Right lung (tissue), 5 donors: ENCODE measurements around the gene MEAF6. TPM values are rescaled to one million over a fixed set of nuclear protein-coding genes. Genes with fewer than 3 reads are reported as not detected.
"Not testable (repeated sequence)": the region's sequence is repeated elsewhere in the genome, so short reads cannot be mapped to it uniquely, and the experiment has no call there.

Source experiments
- DNase-seq, 2 donors: peaks; one replicate each; pipeline ENCODE4 v3.0.0-alpha.2; 2013
- polyA plus RNA-seq, 5 donors: library from polyadenylated mRNA; unstranded; fragments of 120-200 nt; gene quantifications; one replicate each; pipeline versions ENCODE4 v1.2.1 to v1.2.3, GENCODE V29; 2013; ENCODE audit warnings: inconsistent platforms in 1 of 5, low replicate concordance in 1 of 5; ENCODE audit not compliant: insufficient read length in 5 of 5, insufficient read depth in 1 of 5

The MEAF6 gene
- polyA plus RNA-seq, 5 donors, result 82.6 to 97.1 (median 89.7) TPM

DNA sequence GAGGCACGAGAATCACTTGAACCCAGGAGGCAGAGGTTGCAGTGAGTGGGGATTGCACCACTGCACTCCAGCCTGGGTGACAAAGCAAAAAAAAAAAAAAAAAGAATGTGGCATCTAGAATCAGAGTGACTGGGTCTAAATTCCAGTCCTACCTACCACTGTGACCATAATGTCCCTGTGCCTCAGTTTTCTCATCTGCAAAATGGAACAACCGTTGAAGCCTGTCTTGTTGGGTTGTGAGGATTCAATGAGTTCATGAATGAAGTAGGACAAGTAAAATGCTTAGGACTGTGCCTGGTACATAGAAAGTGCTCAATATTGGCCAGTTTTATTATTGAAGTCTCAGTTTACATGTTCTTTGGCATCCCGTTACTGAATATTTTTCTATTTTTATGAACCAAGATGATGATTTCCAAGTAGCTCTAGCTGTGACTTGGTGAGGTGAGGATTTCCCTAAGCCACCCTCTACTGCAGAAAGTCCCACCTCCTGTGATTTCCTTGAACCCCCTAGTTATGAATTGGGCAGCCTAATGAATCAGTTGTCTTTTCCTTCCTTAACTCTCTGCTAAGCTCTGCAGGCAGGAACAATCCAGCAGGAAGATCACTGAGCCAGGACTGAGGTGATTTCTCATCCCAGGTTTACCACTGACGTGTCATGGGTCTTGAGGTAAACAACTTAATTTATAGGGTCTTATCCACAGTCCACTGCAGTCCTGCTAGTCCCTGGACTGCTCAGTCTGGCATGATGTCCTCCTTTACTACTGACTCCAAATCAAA is 18.9 kb upstream of the MEAF6 start:
- no peak for DNase-seq

DNA sequence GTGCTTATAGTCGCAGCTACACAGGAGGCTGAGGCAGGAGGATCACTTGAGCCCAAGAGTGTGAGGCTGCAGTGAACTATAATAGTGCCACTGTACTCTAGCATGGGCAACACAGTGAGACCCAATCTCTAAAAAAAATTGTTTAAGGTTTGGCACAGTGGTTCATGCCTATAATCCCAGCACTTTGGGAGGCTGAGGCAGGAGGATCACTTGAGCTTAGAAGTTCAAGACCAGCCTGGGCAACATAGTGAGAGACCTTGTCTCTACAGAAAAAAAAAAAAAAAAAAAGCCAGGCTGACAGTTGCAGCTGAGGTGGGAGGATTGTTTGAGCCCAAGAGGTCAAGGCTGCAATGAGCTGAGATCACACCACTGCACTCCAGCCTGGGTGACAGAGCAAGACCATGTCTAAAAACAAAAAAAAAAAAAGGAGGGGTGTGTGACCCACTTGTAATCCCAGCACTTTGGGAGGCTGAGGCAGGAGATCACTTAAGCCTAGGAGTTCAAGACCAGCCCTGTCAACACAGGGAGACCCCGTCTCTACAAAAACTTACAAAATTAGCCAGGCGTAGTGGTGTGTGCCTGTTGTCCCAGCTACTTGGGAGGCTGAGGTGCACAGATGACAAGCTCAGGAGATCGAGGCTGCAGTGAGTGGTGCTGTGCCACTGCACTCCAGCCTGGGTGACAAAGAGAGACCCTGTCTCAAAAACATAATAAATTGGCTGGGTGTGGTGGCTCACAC is 18.0 kb upstream of the MEAF6 start:
- DNase-seq, result not testable (repeated sequence)

DNA sequence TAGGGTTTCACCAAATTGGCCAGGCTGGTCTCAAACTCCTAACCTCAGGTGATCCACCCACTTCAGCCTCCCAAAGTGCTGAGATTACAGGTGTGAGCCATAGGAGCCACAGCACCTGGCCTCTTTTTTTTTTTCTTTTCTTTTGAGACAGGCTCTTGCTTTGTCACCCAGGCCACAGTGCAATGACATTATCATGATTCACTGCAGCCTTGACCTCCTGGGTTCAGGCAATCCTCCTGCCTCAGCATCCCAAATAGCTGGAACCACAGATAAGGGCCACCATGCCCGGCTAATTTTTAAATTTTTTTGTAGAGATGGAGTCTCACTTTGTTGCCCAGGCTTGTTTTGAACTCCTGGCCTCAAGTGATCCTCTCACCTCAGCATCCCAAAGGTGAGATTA is 15.3 kb upstream of the MEAF6 start:
- DNase-seq, result not testable (repeated sequence)

DNA sequence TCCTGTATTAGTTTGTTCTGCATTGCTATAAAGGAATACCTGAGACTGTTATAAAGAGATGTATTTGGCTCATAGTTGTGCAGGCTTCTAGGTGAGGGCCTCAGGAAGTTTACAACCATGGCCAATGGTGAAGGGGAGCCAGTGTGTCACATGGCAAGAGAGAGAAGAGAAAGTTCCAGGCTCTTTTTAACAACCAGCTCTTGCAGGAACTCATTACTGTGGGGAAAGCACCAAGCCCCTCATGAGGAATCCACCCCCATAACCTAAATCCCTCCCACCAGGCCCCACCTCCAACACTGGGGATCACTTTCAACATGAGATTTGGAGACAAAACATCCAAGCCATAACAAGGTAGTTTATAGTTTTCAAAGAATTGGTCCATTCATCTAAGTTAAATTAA is 5.0 kb upstream of the MEAF6 start:
- no peak for DNase-seq

DNA sequence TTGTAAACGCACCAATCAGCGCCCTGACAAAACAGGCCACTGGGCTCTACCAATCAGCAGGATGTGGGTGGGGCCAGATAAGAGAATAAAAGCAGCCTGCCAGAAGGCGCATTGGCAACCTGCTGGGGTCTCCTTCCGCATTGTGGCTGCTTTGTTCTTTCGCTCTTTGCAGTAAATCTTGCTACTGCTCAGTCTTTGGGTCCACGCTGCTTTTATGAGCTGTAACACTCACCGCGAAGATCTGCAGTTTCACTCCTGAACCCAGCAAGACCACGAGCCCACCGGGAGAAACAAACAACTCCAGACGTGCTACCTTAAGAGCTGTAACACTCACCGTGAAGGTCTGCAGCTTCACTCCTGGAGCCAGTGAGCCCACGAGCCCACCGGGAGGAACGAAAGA is 4.4 kb upstream of the MEAF6 start:
- DNase-seq, result not testable (repeated sequence)

DNA sequence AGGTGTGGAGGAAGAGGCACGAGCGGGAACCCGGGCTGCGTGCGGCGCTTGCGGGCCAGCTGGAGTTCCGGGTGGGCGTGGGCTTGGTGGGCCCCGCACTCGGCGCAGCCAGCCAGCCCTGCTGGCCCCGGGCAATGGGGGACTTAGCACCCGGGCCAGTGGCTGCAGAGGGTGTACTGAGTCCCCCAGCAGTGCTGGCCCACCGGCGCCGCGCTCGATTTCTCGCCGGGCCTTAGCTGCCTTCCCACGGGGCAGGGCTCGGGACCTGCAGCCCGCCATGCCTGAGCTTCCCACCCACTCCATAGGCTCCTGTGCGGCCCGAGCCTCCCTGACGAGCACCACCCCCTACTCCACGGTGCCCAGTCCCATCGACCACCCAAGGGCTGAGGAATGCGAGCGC is 3.7 kb upstream of the MEAF6 start:
- DNase-seq, result not testable (repeated sequence)

DNA sequence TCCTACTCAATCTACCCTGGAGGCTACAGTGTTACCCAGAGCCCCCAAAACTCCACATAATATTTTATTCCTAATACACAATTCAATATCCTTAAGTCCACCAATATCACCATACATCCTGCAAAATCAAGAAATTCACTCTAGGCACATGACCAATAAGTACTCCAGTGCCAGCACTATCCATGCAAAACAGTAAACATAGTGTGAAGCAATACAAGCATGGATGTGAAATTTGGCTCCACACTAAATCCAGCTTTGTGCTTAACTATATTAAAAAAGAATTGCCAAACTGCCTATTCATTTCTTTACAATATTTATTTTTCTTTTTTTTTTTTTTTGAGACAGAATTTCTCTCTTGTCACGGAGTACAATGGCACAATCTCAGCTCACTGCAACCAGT is 3.0 kb upstream of the MEAF6 start:
- no peak for DNase-seq

DNA sequence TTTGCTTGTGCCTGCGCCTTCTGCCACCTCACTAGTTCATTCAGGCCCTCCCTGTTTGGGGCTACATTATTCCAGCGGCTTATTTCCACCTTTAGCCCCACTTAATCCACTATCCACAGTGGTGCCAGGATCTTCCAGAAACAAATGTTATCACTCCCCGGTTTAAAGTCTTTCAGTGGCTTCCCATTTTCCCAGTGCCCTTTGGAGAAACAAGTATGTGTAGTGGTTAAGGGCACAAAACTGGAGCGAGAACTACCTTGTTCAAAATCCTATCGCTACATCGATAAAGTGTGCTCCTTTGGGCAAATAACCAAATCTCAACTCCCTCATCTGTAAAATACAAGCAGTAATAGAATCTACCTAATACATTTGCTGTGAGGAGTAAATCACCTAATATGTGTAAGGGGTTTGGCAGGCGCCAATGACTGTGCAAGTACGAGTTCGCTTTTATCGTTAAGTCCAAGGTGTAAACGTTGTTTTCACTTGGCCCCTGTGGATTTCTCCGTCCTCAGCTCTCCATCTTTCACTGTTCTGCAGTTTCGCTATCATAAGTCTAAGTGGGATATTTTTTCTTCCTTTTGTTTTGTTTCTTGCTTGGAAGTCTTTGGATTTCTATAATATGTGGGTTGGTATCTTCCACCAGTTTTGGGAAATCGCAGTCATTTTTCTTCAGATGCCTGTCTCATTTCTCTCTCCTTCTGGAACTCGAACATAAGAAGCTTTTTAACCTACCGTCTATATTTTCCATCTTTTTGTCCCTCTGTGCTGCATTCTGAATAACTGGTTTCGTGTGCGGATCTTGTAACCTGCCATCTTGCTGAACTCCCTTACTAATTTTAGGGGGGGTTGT is 844 bp upstream of the MEAF6 start:
- no peak for DNase-seq

DNA sequence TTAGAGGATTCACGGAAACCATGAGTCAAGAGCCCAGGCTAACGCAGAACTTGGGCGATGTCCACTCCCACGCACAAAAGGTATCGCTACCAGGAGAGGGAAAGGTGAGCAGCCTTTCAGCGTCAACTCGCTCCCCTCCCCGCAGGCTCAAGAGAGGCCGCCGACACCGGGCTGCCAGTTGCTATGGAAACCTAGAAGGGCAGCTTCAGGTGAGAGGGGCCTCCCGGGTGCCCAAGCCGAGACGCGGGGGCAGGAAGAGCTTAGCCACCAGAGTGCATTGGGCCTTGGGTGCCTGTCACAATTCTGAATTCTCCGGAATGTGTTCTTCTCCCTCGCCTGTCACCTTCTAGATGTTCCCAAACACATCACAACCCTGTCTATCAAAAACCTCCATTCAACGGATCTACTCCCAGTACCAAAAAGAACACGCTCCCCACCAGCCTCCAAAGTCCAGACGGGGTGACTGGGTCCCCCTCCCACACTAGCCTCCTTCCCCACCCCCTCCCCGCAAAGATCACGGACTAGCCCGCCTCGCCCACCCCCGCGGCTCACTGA is 694 bp downstream of the MEAF6 start:
- DNase-seq, result no peak

DNA sequence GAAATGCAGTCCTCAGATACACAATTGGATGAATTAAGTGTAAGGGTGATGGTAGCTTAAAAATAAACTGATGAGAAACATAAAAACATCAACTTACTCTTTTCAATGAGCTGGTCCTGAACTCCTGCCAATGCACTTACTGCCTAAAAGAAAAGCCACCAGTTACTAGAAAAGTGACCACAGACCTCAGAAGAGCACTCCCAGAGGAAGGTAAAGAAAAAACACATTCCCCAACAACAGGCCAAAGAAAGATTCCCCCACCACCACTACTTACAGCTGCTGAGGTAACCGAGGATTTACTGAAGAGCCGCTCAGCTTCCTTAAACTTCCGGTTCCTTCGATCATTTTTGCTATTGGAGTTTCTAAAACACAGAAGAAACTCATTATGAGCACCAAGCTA is 5.4 kb downstream of the MEAF6 start:
- DNase-seq, result no peak

DNA sequence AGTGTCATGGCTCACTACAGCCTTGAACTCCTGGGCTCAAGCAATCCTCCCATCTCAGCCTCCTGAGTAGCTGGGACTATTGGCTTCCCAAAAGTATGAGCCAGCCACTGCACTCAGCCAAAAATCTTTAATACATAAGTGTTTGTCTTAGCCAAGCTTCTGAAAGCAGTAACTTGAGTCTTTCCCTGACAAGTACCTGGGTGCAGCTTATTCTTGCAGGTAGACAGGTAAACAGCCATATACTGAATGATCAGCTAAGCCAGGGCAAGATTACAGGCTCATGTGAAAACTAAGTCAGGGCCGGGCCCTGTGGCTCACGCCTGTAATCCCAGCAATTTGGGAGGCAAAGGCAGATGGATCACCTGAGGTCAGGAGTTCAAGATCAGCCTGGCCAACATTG is 7.8 kb downstream of the MEAF6 start:
- no peak for DNase-seq

DNA sequence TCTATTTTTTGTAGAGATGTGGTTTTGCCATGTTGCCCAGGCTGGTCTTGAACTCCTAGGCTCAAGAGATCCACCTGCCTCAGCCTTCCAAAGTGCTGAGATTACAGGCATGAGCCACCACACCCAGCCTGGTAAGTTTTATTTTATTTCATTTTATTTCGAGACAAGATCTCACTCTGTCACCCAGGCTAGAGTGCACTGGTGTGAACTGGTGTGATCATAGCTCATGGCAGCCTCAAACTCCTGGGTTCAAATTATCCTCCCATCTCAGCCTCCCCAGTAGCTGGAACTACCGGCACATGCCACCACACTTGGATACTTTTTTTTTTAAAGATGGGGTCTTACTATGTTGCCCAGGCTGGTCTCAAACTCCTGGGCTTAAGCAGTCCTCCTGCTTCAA is 11.8 kb downstream of the MEAF6 start:
- DNase-seq, result not testable (repeated sequence)

DNA sequence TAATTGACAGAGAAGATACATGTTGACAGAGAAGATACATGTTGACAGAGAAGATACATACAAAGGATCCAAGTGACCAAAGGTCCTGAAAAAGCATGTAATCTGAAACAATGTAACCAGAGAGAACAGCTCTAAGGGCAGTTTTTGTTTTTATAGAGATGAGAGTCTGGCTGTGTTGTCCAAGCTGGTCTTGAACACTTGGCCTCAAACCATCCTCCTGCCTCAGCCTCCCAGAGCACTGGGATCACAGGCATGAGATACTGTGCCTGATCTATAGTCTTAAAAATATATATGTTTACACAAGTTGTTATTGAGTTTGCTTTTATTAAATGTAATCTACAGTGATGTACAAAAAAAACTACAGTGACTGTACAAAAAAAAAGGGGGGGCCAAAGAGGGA is 12.5 kb downstream of the MEAF6 start:
- DNase-seq, result no peak

DNA sequence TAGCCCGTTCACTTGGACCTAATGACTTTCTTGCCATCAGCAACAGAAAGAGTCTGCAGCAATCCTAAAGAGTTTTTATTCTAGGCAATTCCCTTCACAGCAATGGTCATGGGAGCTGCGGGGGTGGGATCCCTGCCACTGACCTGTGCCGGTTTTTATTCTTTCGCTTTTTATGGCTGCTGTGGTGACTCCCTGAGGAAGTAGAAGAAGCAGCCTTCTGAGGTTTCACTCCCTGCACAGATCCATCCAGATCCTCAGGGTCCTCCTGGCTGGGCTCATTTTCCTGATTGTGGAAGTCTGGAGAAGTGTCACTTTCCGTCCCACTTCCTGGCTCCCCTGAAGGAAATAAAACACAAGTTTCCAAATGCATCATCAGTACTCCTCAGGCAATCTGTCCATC is 12.9 kb downstream of the MEAF6 start:
- no peak for DNase-seq

DNA sequence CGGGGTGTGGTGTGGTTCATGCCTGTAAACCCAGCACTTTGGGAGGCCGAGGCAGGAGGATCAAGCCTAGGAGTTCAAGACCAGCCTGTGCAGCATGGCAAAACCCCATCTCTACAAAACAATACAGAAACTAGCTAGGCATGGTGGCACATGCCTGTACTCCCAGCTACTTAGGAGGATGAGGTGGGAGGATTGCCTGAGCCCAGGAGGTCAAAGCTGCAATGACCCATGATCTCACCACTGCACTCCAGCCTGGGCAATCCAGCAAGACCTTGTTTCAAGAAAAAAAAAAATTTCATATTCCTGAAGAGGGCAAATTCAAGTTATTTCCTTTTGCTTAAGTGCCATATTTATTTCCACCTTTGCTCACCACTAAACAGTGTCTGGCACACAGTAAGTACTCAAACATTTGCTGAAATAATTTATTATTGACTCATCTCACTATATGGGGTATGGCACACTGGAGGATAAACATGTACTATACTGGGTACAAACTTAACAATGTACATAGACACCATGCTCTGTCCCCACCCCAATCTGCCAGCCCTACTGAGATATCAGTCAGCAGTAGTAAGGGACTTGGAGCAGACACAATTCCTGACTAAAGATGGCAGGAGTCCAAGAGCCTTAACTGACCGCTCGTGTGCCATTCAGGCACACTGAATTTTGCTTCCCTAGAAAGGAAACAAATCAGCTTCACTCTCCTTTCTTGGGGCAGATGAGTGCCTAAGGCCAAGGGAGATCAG is 15.5 kb downstream of the MEAF6 start:
- DNase-seq, result no peak

DNA sequence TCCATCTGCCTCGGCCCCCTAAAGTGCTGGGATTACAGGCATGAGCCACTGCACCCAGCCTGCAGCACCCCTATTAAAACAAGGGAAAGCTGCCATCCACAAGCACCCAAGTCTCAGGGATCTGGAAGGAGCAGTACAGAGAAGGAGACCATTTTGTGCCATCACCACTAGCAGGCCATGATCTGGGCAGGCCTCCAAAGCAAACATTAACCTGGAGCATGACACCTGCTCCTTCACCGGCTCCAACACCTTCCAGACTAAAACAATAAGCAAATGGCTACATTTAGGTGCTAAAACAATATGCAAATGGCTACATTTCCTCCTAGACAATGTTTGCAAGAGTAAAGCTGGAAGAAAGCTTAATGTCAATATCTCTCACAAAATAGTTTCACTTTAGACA is 16.7 kb downstream of the MEAF6 start:
- DNase-seq, result no peak

DNA sequence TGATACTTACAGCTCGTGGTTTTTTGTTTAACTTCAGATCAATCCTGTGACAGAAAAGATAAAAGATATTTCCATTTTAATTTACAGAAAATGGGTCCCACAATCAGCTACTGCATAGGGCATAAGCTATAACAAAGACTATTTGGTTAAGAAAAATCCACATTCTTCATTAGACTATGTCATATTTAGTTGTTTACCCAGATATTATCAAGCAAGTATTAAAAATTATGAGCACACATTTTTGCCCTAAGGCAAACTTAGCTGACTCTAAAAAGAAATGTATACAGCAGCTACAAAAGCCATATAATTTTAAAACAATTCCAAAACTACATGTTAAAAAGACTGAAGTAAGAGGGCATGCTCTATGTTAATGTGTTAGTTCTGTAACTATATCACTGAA is 18.7 kb downstream of the MEAF6 start:
- no peak for DNase-seq

DNA sequence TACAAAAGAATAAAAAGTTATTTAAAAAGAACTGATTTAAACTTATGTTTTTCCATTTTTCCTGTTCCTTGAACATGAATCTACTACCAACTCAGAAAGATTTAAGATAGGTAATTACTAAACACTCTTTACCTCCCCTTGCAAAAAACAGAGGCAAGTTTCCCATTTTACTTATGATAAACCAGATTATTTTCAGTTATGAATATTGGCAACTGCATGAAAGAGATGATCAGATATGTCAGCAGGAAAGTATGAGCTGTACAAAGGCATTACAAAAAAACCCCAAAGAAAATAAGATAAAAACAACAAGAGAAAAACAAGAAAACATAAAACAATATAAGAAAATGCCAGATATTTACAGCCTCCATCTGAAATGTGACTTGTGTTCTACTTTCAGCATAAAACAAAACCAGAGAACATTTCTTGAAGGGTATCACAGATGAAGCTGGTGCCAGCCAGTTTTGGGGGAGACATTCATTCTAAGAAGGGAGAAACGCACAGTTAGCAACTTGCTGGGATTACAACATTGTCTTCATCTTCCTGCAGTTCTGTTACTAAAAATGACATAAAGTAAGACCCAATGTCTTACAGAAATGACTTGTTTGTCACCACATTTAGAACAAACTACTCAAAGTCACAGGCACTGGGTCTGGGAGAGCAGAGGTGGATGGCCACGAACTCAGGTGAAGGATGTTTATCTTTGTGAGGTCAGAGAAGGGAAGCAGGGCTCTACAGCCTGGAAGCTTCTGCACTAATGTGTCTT is 21.0 kb downstream of the MEAF6 start:
- no peak for DNase-seq

DNA sequence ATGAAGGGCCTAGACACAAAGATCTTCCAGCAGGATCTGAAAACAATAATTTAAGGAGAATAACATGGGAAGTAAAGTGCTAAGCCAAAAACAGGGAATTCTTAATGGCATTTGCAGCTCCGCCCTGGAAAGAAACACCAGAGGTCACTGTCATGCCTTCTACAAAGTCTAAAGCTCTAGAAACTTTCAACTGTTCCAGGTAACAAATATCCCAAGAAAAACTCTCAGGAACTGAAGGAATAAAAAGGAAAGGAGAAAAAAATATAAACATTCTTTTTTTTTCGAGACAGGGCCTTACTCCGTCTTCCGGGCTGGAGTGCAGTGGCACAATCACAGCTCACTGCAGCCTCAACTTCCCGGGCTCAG is 27.0 kb downstream of the MEAF6 start:
- no peak for DNase-seq
